ENCODE data around the gene SND1.
"Not testable (repeated sequence)": the region's sequence is repeated elsewhere in the genome, so short reads cannot be mapped to it uniquely, and the experiment has no call there.

Gene SND1

GRCh38 chr7:127666602-127667001 is 14.6 kb downstream of the SND1 start:
- DNase-seq (ENCODE audit: low spot score), result no peak
- no peaks in the 10 kb centered on the region for H3K9me3 Mint-ChIP-seq
- no peak overlapping the region for H3K4me3 Mint-ChIP-seq
- H3K36me3 Mint-ChIP-seq (ENCODE audit: low read depth), result peaks cover 30% of the 10 kb centered on the region
- H3K4me1 Mint-ChIP-seq (ENCODE audit: low read depth), result peaks cover 26% of the 10 kb centered on the region
- no peak overlapping the region for H3K27ac Mint-ChIP-seq
- H3K27me3 Mint-ChIP-seq (ENCODE audit: low read depth), result no peaks in the 10 kb centered on the region

DNA sequence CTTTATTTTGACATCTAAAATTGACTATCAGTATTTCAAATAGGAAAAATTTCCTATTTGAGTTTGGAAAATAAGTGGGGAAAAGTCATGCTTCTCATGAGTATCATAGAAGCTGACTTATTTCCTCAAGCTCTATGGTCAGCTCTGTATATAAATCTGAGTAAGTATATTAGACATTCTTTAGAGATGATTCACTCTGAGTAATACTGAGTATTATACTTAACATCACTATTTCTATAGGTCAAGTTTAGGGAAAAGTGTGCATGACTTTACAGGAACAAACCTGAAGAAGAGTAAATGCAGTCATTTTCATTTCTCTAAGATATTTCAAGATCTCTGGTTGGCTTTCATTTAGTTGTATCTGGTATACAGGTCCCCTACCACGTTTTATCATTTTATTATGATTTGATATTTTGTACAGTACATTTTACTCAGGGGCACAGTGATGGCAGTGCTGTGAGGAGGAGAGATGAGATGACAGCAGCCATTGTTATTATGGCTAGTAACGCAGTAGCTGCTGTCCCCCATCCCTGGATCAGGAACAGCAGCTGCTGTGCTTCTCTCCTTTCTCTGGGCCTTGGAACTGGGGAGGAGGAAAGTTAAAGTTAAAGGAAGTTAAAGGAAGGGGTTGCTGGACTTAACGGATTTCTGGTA is 15.2 kb downstream of the SND1 start:
- no peaks in the 10 kb centered on the region for H3K9me3 Mint-ChIP-seq
- no peak overlapping the region for H3K4me3 Mint-ChIP-seq
- peak overlapping the region; percentile 58 for H3K27ac Mint-ChIP-seq
- peaks cover 27% of the 10 kb centered on the region for H3K4me1 Mint-ChIP-seq (ENCODE audit: low read depth)
- H3K27me3 Mint-ChIP-seq (ENCODE audit: low read depth), result no peaks in the 10 kb centered on the region
- no peak for DNase-seq (ENCODE audit: low spot score)
- H3K36me3 Mint-ChIP-seq (ENCODE audit: low read depth), result peaks cover 27% of the 10 kb centered on the region

DNA sequence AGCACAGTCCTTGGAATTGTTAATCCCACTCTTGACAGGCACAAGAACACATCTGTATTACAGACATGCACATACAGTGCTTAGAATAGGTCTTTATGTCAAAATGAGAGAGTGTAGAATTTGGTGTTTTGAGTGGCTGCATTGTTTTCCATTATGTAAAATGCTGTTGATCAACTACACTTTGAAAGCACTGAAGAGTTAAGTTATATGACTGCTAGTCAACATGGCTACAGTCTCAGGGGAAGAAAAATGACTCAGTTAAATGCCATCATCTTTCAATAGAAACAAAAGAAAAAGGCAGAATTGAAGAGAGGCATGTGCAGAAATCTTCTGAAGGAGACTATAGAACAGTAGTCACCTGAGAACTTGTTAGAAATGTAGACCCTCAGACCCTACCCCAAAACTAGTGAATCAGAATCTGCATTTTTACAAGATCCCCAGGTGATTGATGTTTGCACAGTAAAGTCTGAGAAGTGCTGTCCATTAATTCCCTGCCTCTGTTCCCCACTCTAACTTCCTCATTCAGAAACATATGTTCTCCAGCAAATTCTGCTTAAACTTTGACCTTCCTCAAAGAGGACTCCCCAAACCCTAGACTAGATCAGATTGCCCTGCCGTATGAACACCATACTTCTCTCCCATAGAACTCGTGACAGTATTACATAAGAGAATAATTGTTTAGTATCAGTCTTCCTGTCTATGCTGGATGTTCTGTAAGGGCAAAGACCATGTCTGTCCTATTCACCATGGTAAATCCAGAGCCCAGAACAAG is 16.0 kb downstream of the SND1 start:
- Mint-ChIP-seq H3K4me3 (no peak overlapping the region), H3K36me3 (ENCODE audit: low read depth) (peaks cover 28% of the 10 kb centered on the region), H3K4me1 (ENCODE audit: low read depth) (peaks cover 27% of the 10 kb centered on the region), H3K27ac (peak overlapping the region; percentile 12), H3K9me3 (no peaks in the 10 kb centered on the region), H3K27me3 (ENCODE audit: low read depth) (no peaks in the 10 kb centered on the region)
- DNase-seq (ENCODE audit: low spot score), result no peak

DNA sequence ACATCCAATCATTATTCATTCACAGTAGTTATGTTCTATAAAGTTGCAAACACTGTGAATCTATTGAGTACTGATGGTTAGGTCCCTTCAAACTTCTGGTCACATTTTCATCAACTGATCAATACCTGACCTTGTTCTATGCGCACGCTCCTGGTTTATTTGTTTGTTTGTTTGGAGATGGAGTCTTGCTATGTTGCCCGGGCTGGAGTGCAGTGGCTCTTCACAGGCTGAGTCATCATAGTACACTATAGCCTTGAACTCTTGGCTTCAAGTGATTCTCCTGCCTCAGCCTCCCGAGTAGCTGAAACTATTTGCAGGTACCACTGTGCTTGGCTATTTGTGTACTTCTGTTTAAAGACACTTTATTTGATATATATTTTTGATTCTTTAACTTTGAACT is 19.3 kb downstream of the SND1 start:
- peaks cover 18% of the 10 kb centered on the region for H3K4me1 Mint-ChIP-seq (ENCODE audit: low read depth)
- no peak overlapping the region for H3K4me3 Mint-ChIP-seq
- H3K36me3 Mint-ChIP-seq (ENCODE audit: low read depth), result peaks cover 32% of the 10 kb centered on the region
- no peaks in the 10 kb centered on the region for H3K9me3 Mint-ChIP-seq
- H3K27ac Mint-ChIP-seq, result no peak overlapping the region
- DNase-seq (ENCODE audit: low spot score), result no peak
- H3K27me3 Mint-ChIP-seq (ENCODE audit: low read depth), result no peaks in the 10 kb centered on the region

DNA sequence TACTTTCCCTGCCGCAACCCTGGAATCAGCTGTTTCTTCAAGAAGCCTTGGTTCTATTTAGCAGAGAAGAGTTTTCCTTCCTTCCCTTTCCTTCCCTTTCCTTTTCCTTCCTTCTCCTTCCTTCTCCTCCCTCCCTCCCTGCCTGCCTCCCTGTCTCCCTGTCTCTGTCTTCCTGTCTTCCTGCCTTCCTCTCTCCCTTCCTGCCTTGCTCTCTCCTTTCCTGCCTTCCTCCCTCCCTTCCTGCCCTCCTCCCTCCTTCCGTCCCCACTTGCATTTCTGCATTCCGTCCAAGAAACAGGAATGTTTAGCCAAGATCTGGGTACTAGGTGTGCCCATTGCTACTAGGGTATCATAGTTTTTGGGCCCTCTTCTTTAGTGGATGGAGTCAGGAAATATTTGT is 21.9 kb downstream of the SND1 start:
- Mint-ChIP-seq H3K36me3 (ENCODE audit: low read depth) (peaks cover 46% of the 10 kb centered on the region), H3K4me1 (ENCODE audit: low read depth) (peaks cover 20% of the 10 kb centered on the region), H3K9me3 (no peaks in the 10 kb centered on the region), H3K4me3 (no peak overlapping the region), H3K27me3 (ENCODE audit: low read depth) (no peaks in the 10 kb centered on the region), H3K27ac (no peak overlapping the region)
- DNase-seq (ENCODE audit: low spot score), result no peak

DNA sequence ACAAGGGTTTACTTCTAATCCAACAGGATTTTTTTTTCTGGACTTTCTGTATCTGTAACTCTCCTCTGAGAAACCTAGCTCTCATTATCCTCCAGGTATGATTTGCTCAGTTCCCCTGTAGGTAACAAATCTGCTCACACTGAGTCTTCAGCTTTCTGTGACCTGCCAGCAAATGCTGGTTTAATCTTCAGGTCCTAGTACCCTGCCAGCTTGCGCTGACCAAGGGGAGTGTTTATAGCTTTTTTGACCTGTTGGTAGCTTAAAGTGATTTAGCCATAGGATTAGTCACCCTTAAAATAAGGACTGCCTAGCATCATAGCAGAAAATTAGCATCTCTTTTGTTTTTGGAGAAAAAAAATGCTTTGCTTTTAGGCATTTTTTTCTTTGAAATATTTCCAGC is 22.4 kb downstream of the SND1 start:
- peaks cover 47% of the 10 kb centered on the region for H3K36me3 Mint-ChIP-seq (ENCODE audit: low read depth)
- no peak overlapping the region for H3K4me3 Mint-ChIP-seq
- no peak overlapping the region for H3K27ac Mint-ChIP-seq
- H3K9me3 Mint-ChIP-seq, result peaks cover under 1% of the 10 kb centered on the region
- peaks cover 21% of the 10 kb centered on the region for H3K4me1 Mint-ChIP-seq (ENCODE audit: low read depth)
- no peak for DNase-seq (ENCODE audit: low spot score)
- H3K27me3 Mint-ChIP-seq (ENCODE audit: low read depth), result no peaks in the 10 kb centered on the region

DNA sequence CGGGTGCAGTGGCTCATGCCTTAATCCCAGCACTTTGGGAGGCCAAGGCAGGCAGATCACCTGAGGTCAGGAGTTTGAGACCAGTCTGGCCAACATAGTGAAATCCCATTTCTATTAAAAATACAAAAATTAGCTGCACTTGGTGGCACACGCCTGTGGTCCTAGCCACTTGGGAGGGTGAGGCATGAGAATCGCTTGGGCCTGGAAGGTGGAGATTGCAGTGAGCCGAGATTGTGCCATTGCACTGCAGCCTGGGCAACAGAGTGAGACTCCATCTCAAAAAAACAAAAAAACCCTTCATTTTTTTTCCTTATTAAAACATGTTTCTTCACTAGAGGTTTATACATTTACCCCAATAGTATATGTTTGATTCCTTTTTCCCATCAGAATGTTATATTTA is 22.9 kb downstream of the SND1 start:
- H3K27ac Mint-ChIP-seq; H3K9me3 Mint-ChIP-seq; DNase-seq (ENCODE audit: low spot score); H3K4me3 Mint-ChIP-seq; H3K27me3 Mint-ChIP-seq (ENCODE audit: low read depth): not testable (repeated sequence)
- Mint-ChIP-seq H3K4me1 (ENCODE audit: low read depth) (peaks cover 17% of the 10 kb centered on the region), H3K36me3 (ENCODE audit: low read depth) (peaks cover 48% of the 10 kb centered on the region)

GRCh38 chr7:127675721-127676120 is 23.7 kb downstream of the SND1 start:
- H3K4me1 Mint-ChIP-seq (ENCODE audit: low read depth), result peaks cover 17% of the 10 kb centered on the region
- no peak overlapping the region for H3K27ac Mint-ChIP-seq
- H3K36me3 Mint-ChIP-seq (ENCODE audit: low read depth), result peaks cover 55% of the 10 kb centered on the region
- H3K9me3 Mint-ChIP-seq, result peaks cover 11% of the 10 kb centered on the region
- no peak overlapping the region for H3K4me3 Mint-ChIP-seq
- no peaks in the 10 kb centered on the region for H3K27me3 Mint-ChIP-seq (ENCODE audit: low read depth)
- no peak for DNase-seq (ENCODE audit: low spot score)

DNA sequence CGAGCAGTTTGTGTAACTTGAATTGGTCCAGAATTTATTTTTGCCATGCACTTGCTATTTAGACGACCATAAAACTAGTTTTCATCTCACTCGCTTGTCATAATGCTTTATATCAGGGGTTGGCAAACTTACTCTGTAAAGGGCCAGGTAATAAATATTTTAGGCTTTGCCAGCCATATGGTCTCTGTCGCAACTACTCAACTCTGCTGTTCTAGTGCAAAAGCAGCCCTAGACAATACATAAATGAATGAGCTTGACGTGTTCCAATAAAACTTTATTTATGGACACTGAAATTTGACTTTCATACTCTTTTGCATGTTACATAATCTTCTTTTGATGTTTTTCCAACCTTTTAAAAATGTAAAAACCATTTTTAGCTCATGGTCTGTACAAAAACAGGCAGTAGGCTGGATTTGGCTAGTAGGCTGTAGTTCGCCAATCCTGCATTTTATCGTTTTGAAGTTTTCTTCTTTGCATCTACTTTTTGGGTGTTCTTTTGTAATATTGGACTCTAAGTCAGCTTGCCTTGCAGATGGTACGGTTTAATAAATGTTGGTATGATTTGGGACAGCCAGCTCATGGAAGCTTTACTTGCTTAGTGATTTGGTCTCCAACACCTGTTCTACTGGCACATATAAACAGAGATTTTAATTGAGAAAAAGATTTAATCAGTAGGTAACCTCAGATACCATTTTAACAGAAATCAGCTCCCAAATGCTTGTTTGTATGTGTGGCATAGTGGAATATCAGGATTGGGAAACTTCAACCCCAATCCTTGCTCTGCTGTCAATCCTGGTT is 25.6 kb downstream of the SND1 start:
- DNase-seq (ENCODE audit: low spot score), result no peak
- no peaks in the 10 kb centered on the region for H3K27me3 Mint-ChIP-seq (ENCODE audit: low read depth)
- H3K27ac Mint-ChIP-seq, result peak overlapping the region; percentile 17
- peaks cover 23% of the 10 kb centered on the region for H3K4me1 Mint-ChIP-seq (ENCODE audit: low read depth)
- H3K4me3 Mint-ChIP-seq, result no peak overlapping the region
- peaks cover 14% of the 10 kb centered on the region for H3K9me3 Mint-ChIP-seq
- H3K36me3 Mint-ChIP-seq (ENCODE audit: low read depth), result peaks cover 60% of the 10 kb centered on the region

DNA sequence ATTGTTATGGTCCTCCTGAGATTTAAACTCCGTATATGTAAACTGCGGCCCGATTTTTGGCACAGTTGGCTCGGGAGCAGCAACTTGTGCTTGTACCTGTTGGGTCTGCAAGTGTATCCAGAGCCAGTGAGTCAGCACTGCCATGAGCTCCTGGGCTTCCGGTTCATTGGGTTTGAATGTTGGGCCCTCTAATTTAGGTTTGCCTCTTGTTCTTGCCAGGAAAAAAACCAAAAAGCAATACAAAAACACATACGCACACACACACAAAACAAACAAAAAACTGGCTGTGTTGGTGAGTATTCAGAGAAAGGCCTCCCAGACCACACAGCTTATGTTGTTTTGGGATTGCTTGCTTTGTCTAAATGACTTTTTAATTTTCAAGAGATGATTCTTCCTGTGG is 26.3 kb downstream of the SND1 start:
- DNase-seq (ENCODE audit: low spot score), result no peak
- H3K36me3 Mint-ChIP-seq (ENCODE audit: low read depth), result peaks cover 59% of the 10 kb centered on the region
- no peaks in the 10 kb centered on the region for H3K27me3 Mint-ChIP-seq (ENCODE audit: low read depth)
- H3K9me3 Mint-ChIP-seq, result peaks cover 14% of the 10 kb centered on the region
- no peak overlapping the region for H3K27ac Mint-ChIP-seq
- no peak overlapping the region for H3K4me3 Mint-ChIP-seq
- H3K4me1 Mint-ChIP-seq (ENCODE audit: low read depth), result peaks cover 26% of the 10 kb centered on the region

DNA sequence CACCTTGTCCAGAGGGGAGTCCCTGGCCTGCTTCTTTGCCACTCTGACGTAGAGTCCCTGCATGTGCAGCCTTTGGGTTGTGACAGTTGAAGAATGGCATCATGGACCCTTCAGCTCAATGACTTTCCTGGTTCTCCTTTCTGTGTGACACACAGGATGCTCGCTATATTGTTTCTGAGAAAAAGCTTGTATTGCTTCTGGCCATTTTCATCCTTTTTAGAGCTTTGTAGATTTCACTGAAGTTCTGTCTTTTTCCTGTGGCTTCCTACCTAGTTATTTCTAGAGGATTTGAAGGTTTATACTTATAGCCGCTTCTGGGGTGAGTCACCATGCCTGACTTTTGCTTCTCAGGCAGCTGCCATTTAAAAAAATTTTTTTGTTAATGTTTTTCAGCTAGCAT is 27.0 kb downstream of the SND1 start:
- no peaks in the 10 kb centered on the region for H3K27me3 Mint-ChIP-seq (ENCODE audit: low read depth)
- H3K4me1 Mint-ChIP-seq (ENCODE audit: low read depth), result peaks cover 26% of the 10 kb centered on the region
- H3K27ac Mint-ChIP-seq, result peak overlapping the region; percentile 82
- H3K9me3 Mint-ChIP-seq, result peaks cover 14% of the 10 kb centered on the region
- DNase-seq (ENCODE audit: low spot score), result no peak
- peaks cover 56% of the 10 kb centered on the region for H3K36me3 Mint-ChIP-seq (ENCODE audit: low read depth)
- peak overlapping the region; percentile 11 for H3K4me3 Mint-ChIP-seq

DNA sequence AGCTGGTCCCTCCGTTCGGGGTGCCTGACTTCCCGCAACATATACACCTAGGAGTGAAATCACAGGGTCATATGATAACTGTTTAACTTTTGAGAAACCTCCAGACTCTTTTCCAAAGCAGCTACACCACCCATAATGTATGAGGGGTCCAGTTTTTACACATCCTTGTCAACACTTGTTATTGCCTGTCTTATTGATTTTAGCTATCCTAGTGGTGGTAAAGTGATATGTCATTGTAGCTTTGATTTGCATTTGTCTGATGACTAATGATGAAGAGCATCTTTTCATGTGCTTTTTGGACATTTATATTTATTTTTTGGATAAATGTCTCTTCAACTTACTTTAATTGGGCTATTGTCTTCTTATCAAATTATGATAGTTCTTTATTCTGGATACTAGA is 29.0 kb downstream of the SND1 start:
- Mint-ChIP-seq H3K9me3 (peaks cover 14% of the 10 kb centered on the region), H3K27ac (no peak overlapping the region), H3K4me1 (ENCODE audit: low read depth) (peaks cover 39% of the 10 kb centered on the region), H3K4me3 (no peak overlapping the region), H3K27me3 (ENCODE audit: low read depth) (no peaks in the 10 kb centered on the region), H3K36me3 (ENCODE audit: low read depth) (peaks cover 49% of the 10 kb centered on the region)
- DNase-seq (ENCODE audit: low spot score), result no peak

DNA sequence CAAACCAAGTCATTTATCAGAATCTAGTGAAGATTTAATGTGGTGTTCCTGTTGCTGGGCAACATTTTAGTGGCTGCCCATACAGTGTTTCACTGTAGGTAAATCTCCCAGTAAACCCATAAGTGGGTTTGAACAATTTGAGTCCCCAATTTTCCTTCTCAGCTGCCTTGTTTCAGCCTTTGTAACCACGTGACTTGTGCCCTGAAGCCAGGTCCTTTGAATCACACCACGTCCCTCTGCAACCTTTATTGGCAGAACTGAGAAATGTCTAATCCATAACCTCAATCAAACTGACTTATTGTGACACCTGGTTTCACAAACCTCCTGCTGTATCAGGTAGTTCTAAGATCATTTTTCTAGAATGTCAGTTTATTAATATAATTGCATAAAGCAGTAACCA is 30.1 kb downstream of the SND1 start:
- peaks cover 37% of the 10 kb centered on the region for H3K4me1 Mint-ChIP-seq (ENCODE audit: low read depth)
- no peaks in the 10 kb centered on the region for H3K27me3 Mint-ChIP-seq (ENCODE audit: low read depth)
- H3K4me3 Mint-ChIP-seq, result no peak overlapping the region
- peaks cover 48% of the 10 kb centered on the region for H3K36me3 Mint-ChIP-seq (ENCODE audit: low read depth)
- no peak overlapping the region for H3K27ac Mint-ChIP-seq
- DNase-seq (ENCODE audit: low spot score), result no peak
- H3K9me3 Mint-ChIP-seq, result peaks cover 14% of the 10 kb centered on the region
